Heart right ventricle (tissue), 16 donors: Measurements from ENCODE around the gene E2F6. TPM values are rescaled to one million over a fixed set of nuclear protein-coding genes. Genes with fewer than 3 reads are reported as not detected.

Experiments used
- ATAC-seq, 8 donors: fragments of 200-7000 bp; cut with Tn5 transposase; one replicate each; pipeline ENCODE4 v1.9.1; 2020; ENCODE audit warnings: mild to moderate bottlenecking in 8 of 8, moderate library complexity in 8 of 8, moderate number of reproducible peaks in 1 of 8
- DNase-seq, 2 donors: peaks; one replicate each; pipeline ENCODE4 v3.0.0-alpha.2; 2020
- H3K27ac ChIP-seq, 10 donors: fragments of 200-600 bp; sonication (generic) in 2 of 10; one replicate each; pipeline versions ENCODE4 v1.5.0 to v1.8.0; 2020 to 2022; ENCODE audit warnings: mild to moderate bottlenecking in 3 of 10
- H3K27me3 ChIP-seq, 7 donors: fragments of 200-600 bp; one replicate each; pipeline ENCODE4 v1.8.0; 2021 to 2022; ENCODE audit warnings: mild to moderate bottlenecking in 2 of 7
- H3K36me3 ChIP-seq, 9 donors: fragments of 200-600 bp; sonication (generic) in 1 of 9; one replicate each; pipeline versions ENCODE4 v1.5.0 to v1.8.0; 2020 to 2022; ENCODE audit warnings: mild to moderate bottlenecking in 2 of 9
- H3K4me1 ChIP-seq, 9 donors: fragments of 200-600 bp; sonication (generic) in 1 of 9; one replicate each; pipeline versions ENCODE4 v1.5.0 to v1.8.0; 2020 to 2022; ENCODE audit warnings: mild to moderate bottlenecking in 4 of 9
- H3K4me3 ChIP-seq, 10 donors: fragments of 200-600 bp; sonication (generic) in 2 of 10; one replicate each; pipeline versions ENCODE4 v1.5.0 to v1.8.0; 2020 to 2022; ENCODE audit warnings: mild to moderate bottlenecking in 7 of 10, moderate library complexity in 2 of 10
- H3K9me3 ChIP-seq, 11 donors: fragments of 200-600 bp in 10 of 11; sonication (generic) in 2 of 11; one replicate each; pipeline versions ENCODE4 v1.5.0 to v1.8.0; 2013 to 2022; ENCODE audit warnings: mild to moderate bottlenecking in 2 of 11, control low read depth in 1 of 11, moderate library complexity in 1 of 11
- CTCF ChIP-seq, 9 donors: fragments of 200-600 bp; sonication (generic) in 2 of 9; IDR thresholded peaks; one replicate each; pipeline versions ENCODE4 v1.5.0 to v1.8.0; 2021 to 2022; ENCODE audit warnings: antibody characterized with exemption in 9 of 9, mild to moderate bottlenecking in 5 of 9, moderate library complexity in 1 of 9
- WGBS, 2 donors: extraction: QIAGEN DNeasy Blood & Tissue Kit; methylation state at CpG; one replicate each; pipeline ENCODE4 v1.1.7; 2013; ENCODE audit warnings: inconsistent platforms in 1 of 2; 5-methylcytosine and 5-hydroxymethylcytosine counted together
- intact Hi-C, 10 donors: fragments of 100-400 bp; cut with DNase I; formaldehyde crosslinking; loops; one replicate each; pipeline versions ENCODE4 v1.11.1 to v1.14.2; 2022
- polyA plus RNA-seq, 2 donors: library from polyadenylated mRNA; stranded (reverse); fragments of 200-250 nt; gene quantifications; one replicate each; pipeline ENCODE4 v1.2.3, GENCODE V29; 2013
- total RNA-seq, 10 donors: library from RNA; stranded (reverse); fragmentation: NEBNext Ultra II Directional in 3 of 10; extraction: Animal tissue kit (Norgen Biotek cat#: 25700) in 3 of 10; gene quantifications; one replicate each; pipeline versions ENCODE4 v1.2.1 to v1.2.4, GENCODE V29; 2021 to 2023
- donor health status: Arrhythmogenic right ventricular cardiomyopathy.
- donor health status: ischemic (EF 13 %, LVEDD 7.1; RV severe dilation, severe dysfunction).
- donor health status: healthy with polysubstance abuse.
- donor health status: DM: no; HTN: yes; CAD: no.
- donor health status: DM: no; HTN: no; CAD: no.
- donor health status: ischemic (EF 25% LVEDD 6.9; RV normal size, moderate dysfunction).
- donor health status: ischemic (EF 25% LVEDD 5.7; RV mildly dilated, moderate dysfunction).
- donor health status: healthy.
- donor health status: DM: yes; HTN: yes; CAD: no.
- donor health status: Ischemic cardiomyopathy.
- donor health status: ischemic (EF 35%, LVEDD 5.7; RV mildly dilated, moderate dysfunction).
- donor health status: nonischemic (EF 11% LVEDD 7.7; RV severe dilation, severe dysfunction).
- donor health status: DM: yes; HTN: yes; CAD: no.
- donor health status: PGD.
- donor health status: ischemic (EF 29% LVEDD 5.4; RV normal size, mild dysfunction).
- donor health status: nonischemic (EF 23%, LVEDD 6.1; RV moderate dilation, normal function).

E2F6 gene
- total and polyA plus RNA-seq, 12 donors, result 8.1 to 18.6 (median 13.6) TPM

GRCh38 chr2:11481426-11481788, 15.4 kb upstream of the E2F6 start:
- 75 to 82% methylated on average over 6 of the region's 6 CpGs for WGBS, 2 donors
- no peak for TF ChIP-seq CTCF (IDR thresholded peaks at IDR 0.05)
- Histone ChIP-seq H3K27me3 (peaks cover 0 to 75% (median 33%) of the 10 kb centered on the region in 7 donors), H3K9me3 (no peaks in the 10 kb centered on the region), H3K4me3 (no peak overlapping the region), H3K4me1 (peaks cover 0 to 20% (median 5%) of the 10 kb centered on the region in 9 donors), H3K27ac (no peak overlapping the region), H3K36me3 (no peaks in the 10 kb centered on the region)
- intact Hi-C loops, result loop anchor here in 1 of 10 donors (5.0 kb wide), 1 partner anchor 201 kb away; no protein-coding TSS in a partner anchor
- DNase-seq (no peak), ATAC-seq (no peak)

- H3K27ac ChIP-seq, result no peak overlapping the region
- peaks cover 0 to 70% (median 28%) of the 10 kb centered on the region in 7 donors for H3K27me3 ChIP-seq
- peaks cover 0 to 20% (median 5%) of the 10 kb centered on the region in 9 donors for H3K4me1 ChIP-seq
- WGBS, 2 donors, result 71% methylated on average over 7 of the region's 7 CpGs
- TF ChIP-seq CTCF (IDR thresholded peaks at IDR 0.05), result no peak
- ATAC-seq, result no peak
- no peaks in the 10 kb centered on the region for H3K9me3 ChIP-seq
- intact Hi-C loops, result loop anchor here in 1 of 10 donors (5.0 kb wide), 1 partner anchor 201 kb away; no protein-coding TSS in a partner anchor
- H3K4me3 ChIP-seq, result no peak overlapping the region
- no peak for DNase-seq
- no peaks in the 10 kb centered on the region for H3K36me3 ChIP-seq
Observed at GRCh38 chr2:11480859-11481258, 14.9 kb upstream of the E2F6 start.

GRCh38 chr2:11480406-11480805, 14.4 kb upstream of the E2F6 start:
- Histone ChIP-seq H3K4me1 (peaks cover 0 to 20% (median 5%) of the 10 kb centered on the region in 9 donors), H3K9me3 (no peaks in the 10 kb centered on the region), H3K27ac (no peak overlapping the region), H3K4me3 (no peak overlapping the region), H3K27me3 (peaks cover 0 to 65% (median 24%) of the 10 kb centered on the region in 7 donors), H3K36me3 (no peaks in the 10 kb centered on the region)
- intact Hi-C loops, result loop anchor here in 1 of 10 donors (5.0 kb wide), 1 partner anchor 202 kb away; no protein-coding TSS in a partner anchor
- ATAC-seq (no peak), DNase-seq (no peak)
- TF ChIP-seq CTCF (IDR thresholded peaks at IDR 0.05), result no peak
- 50 to 55% methylated on average over 4 of the region's 4 CpGs for WGBS, 2 donors

GRCh38 chr2:11478899-11479605, 13.1 kb upstream of the E2F6 start:
- Histone ChIP-seq H3K27ac (no peak overlapping the region), H3K9me3 (no peaks in the 10 kb centered on the region), H3K4me3 (no peak overlapping the region), H3K27me3 (peaks cover 0 to 52% (median 11%) of the 10 kb centered on the region in 7 donors), H3K36me3 (no peaks in the 10 kb centered on the region), H3K4me1 (peaks cover 0 to 15% (median 4%) of the 10 kb centered on the region in 9 donors)
- no peak for TF ChIP-seq CTCF (IDR thresholded peaks at IDR 0.05)
- no peak for DNase-seq
- ATAC-seq, result no peak
- intact Hi-C loops, result loop anchor here (1.0 to 10.0 kb wide), 10 partner anchors 103 to 344 kb away; a partner anchor contains a TSS
- WGBS, 2 donors, result 75 to 88% methylated on average over 12 of the region's 12 CpGs
